Stimulated activated CD4-positive, alpha-beta T cell treated with anti-CD3 and anti-CD28 coated beads, TNF-alpha, amount 100 ng/mL, for 4 hours (primary cell): ENCODE data around the gene BMP2K.

Source experiments
- DNase-seq, 3 experiments: peaks; one replicate each; pipeline ENCODE4 v3.0.0-alpha.2; 2020; ENCODE audit warnings: low read depth in 3 of 3

BMP2K gene

GRCh38 chr4:78764498-78764961, 11.6 kb upstream of the BMP2K start:
- no peak for DNase-seq

- no peak for DNase-seq
Observed at GRCh38 chr4:78765432-78766006, 10.6 kb upstream of the BMP2K start.

DNA sequence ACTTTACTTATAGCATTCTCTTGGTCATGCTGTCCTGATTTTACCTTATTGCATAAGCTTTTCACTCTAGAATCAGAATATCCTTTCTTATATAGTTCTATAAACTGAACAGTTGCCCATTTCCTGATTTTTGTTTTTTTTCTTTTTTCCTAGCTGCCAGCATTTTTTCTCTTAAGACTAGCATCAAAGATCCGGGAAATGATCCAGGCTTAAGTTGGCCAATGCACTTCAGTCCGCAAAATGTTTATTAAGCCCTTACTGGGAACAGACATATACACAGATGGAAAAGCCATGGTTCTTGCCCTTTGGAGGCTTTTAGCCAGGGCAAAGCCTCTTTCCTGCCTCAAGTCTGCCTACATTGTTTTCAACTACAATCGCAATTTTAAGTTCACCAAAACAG, 10.1 kb upstream of the BMP2K start:
- DNase-seq = no peak

GRCh38 chr4:78766650-78767049, 9.5 kb upstream of the BMP2K start:
- no peak for DNase-seq

DNA sequence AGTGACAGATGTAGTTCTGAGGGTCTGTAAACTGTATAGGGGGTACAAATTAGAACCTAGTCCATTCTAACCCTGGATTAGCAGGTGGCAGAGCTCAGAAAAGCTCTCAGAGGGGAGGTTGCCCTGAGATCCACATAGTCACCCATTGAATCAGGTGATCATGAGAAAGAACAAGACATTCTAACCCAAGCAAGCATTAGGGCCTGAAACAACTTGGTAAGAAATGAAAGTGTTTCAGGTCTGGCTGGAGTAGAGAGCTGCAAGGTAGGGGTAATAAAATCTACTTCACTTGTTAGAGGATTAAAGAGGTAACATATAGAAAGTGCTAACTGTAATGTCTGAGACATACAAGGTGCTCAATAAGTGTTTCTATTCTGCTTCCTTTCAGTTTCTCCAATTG, 8.8 kb upstream of the BMP2K start:
- no peak for DNase-seq

- no peak for DNase-seq
Observed at GRCh38 chr4:78768452-78769180, 7.5 kb upstream of the BMP2K start.

- no peak for DNase-seq
Observed at GRCh38 chr4:78770091-78770642, 6.0 kb upstream of the BMP2K start.

DNA sequence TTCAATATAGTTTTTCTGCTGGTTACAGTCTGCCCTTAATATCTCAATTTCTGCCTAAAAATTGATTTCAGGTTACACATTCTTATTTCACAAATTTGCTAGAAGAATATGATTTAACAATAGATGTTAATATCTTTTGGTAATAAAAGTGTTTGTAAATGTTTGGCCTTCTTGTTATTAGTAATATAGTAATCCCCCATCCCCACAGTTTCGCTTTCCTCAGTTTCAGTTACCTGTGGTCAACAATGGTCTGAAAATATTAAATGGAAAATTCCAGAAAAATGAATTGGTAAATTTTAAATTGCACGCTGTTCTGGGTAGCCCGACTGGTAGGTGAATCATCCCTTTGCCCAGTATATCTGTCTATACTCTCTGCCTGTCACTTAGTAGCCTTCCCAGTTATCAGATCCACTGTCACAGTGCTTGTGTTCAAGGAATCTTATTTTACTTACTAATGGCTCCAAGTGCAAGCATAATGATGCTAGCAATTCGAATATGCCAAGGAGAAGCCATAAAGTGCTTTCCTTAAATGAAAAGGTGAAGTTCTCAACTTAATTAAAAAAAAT, 3.5 kb upstream of the BMP2K start:
- no peak for DNase-seq

GRCh38 chr4:78774417-78774816, 1.7 kb upstream of the BMP2K start:
- DNase-seq = no peak

DNA sequence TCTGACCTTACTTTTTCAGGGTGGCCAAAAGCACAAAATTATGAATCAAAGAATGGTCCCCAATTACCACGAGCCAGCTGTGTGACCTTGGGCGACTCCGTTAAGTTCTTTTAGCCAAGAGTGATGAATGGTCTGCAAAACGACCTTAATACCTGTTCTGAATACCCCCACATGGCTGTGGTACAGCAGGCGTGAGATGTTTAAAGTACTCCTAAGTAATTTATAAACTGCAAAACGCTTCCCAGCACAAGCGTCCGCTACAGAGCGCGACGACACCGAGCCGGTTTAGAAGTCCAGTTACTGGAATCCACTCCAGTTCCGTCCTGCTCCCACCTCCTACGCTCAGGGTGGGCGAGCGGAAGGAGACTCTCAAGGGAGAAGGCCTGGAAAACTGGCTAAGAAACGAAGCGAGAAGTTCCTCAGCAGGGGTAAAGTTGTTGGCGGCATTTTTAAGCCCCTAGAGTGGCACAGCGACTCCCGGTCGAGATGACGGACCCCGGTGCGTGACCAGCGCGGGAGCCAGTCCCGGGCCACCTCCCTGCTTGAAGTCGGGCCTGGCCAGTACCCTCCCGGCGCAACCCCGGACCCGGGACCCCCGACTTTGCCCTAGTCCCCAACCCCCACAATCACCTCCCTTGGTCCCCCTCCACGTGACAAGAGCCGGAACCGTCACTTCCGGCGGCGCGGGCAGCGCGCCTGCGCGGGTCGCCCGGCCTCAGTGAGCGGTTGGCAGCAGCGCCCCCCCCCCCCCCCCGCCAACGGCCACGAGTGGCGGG, 659 bp upstream of the BMP2K start:
- peak; percentile 75 to 79 (median 79) for DNase-seq

- DNase-seq = peak; percentile 11 to 24 (median 17)
Observed at GRCh38 chr4:78776729-78777575, 802 bp downstream of the BMP2K start.

DNA sequence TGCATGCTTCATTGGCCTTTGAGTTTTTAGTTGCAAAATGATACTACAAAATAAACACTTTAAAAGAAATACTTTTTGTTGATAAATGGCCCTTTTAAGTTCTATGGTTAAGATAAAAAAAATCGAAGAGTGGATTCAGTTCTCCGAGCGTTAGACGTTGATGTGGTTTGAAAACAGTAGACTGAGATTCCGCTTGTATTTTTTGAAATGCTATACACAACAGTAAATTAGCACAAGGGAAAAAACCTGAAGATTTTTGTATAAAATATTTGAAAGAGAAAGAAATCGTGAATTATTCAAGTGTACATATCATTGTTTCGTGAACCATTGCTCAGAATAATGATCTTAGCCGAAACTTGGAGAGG, 1.4 kb downstream of the BMP2K start:
- no peak for DNase-seq

- DNase-seq = no peak
Observed at GRCh38 chr4:78778530-78778929, 2.4 kb downstream of the BMP2K start.

GRCh38 chr4:78779280-78779679, 3.1 kb downstream of the BMP2K start:
- no peak for DNase-seq

- DNase-seq = no peak
Observed at GRCh38 chr4:78780093-78780492, 3.9 kb downstream of the BMP2K start.

DNA sequence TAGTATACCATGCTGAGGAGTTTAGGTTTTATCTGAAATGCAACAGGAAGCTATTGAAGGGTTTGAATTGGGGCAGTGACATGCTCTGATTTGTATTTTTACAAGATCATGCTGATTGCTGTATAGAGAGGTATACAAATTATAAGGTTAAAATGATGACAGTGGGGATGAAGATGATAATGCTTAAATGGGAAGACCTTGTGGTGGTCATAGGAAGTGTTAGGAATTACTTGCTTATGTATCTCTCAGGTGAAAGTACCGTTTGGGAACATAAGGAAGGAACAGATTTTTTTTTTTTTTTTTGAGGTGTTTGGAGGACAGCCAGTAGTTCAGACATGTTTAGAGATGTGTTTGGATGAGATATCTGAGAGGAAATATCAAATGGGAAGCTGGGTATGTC, 5.0 kb downstream of the BMP2K start:
- no peak for DNase-seq

DNA sequence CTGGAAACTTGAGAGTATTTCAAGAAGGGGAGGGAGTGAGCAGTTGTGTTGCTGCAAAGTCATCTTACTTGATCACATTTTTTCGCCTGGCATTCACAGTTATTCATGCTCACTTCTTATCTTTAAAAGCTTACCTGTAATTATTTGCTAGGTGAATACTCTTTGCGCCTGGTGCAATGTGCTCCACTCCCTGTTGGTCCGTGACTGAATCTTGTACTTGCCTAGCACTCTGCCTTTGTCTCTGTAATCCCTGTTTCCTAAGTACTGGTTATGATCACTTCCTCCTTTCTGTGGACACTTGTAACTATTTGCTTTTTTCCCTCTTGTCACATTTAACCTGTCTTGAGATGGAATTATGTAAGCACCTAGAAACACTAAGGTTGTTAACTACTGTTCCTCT, 5.8 kb downstream of the BMP2K start:
- DNase-seq = no peak

GRCh38 chr4:78784236-78784865, 8.2 kb downstream of the BMP2K start:
- no peak for DNase-seq

DNA sequence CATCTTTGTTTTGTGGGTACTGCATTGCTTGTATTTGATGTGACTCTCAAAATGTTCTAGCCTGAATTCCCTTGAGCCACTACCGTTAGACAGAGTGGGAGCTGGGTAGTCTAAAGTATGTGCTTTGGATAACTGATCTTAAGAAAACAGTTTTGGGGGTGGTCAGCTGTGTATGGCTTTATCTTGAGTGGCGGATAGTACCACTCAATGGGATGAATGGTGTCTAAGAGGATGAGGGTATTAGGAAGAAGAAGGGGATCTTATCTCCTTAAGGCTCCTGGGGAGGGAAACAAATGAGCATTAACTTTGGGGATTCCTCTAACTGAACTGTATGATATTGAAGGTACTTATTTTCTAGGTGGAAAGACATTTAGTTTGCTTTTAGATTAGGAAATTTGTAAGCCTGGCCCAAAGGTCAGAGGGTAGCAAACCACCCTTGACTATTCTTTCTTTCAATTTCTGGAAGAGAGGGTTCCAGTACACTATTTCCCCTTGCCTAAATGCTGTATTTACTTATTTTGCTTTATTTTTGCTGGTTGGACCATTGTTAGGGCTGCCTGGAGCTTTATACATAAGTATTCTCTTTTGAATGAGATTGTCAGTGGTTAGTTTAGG, 11.3 kb downstream of the BMP2K start:
- DNase-seq = no peak
